HG03135 (cell line): Measurements from ENCODE around the gene EML1.

Experiments
- ATAC-seq: cut with Tn5 transposase; IDR thresholded peaks from one replicate; pipeline ENCODE4 v1.9.1; 2021; ENCODE audit warnings: mild to moderate bottlenecking, moderate library complexity; ENCODE audit not compliant: unreplicated experiment

Gene EML1

DNA sequence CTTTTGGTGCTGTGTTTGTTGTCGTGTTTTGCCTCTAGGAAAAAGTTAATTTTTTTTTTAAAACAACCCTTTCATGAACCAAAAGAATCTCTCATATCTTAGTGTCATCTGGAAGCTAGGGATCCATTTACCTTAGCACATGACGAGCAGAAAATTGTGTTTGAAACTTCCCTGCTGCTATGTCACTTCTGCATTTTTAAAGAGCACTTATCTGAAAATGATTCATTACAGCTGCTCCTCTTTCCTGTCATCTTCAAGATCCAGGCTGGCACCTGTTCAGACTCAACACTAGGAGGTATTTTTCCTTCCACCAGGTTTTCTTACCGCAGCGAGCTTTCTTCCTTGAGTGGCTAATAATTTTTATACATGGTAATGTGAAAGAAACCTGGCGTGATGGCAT, 67.0 kb downstream of the EML1 start:
- no peak for ATAC-seq

- no peak for ATAC-seq
Observed at GRCh38 chr14:99862136-99862535, 68.9 kb downstream of the EML1 start.

DNA sequence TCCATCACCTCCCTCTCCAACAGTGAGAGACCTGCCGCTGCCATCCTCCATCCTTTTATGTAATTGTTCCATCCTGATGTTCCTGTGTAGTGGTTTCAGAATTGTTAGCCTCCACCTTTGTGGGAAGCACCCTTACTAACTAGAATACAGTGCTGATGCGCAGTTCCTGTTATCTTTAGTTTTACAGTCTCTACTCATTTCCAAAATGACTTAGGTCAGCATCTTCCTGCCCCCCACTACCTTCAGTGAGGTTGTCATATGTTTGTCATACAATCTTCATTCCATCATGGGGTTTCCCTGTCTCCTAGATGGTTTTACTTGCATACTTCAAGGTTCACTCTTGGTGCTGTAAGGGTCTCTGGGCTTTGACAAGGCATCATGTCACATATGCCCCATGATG, 69.8 kb downstream of the EML1 start:
- ATAC-seq: no peak

DNA sequence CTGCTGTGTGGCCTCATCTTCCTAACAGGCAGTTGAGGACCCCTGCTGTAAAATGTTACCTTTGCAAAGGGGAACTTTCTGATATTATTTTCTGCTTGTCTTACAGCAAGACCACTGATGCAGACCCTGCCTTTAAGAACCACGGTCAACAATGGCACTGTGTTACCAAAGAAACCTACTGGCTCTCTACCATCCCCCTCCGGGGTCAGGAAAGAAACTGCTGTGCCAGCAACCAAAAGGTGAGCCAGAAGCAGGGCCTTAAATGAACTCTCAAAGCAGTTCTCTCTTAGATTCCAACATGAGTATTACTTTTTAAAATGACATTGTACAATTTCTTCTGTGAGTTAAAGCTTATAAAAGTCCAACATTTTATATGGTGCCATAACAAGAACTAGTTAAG, 72.2 kb downstream of the EML1 start:
- no peak for ATAC-seq

DNA sequence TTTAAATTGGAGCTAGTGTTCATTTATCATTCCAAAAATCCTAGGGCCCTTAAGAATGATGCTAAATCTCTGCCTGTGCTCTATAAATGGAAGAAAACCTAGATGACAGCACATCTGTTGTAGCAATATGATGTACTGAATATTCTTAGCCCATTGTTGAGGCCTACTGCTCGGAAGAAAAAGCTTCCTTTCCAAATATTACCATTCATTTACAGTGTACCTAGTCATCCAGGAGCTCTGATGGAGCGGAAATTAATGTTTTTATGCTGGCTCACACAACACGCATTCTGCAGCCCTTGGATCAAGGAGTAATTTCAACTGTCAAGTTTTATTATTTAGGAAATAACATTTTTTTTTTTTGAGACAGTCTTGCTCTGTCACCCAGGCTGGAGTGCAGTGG, 77.4 kb downstream of the EML1 start:
- ATAC-seq: no peak

DNA sequence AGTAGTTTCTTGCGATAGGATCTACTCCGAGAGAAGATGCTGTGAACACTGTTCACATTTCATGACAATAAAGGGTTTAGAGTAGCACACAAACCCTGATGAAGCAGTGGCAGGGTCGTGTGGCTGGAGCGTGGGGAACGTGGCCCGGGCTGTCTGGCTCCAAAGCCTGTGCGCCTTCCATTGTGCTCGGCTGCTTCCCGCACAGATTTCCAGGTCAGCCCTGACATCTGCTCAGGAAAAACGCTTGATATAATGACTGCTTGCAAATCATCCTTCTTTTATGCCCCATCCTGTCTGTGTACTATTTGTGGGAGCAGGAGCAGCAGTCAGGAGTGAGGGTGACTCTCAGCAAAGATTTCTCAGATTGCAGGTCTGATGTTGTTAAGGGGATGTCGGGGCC, 78.6 kb downstream of the EML1 start:
- ATAC-seq: no peak

GRCh38 chr14:99872786-99873440, 79.7 kb downstream of the EML1 start:
- no peak for ATAC-seq

GRCh38 chr14:99873653-99874052, 80.4 kb downstream of the EML1 start:
- no peak for ATAC-seq

DNA sequence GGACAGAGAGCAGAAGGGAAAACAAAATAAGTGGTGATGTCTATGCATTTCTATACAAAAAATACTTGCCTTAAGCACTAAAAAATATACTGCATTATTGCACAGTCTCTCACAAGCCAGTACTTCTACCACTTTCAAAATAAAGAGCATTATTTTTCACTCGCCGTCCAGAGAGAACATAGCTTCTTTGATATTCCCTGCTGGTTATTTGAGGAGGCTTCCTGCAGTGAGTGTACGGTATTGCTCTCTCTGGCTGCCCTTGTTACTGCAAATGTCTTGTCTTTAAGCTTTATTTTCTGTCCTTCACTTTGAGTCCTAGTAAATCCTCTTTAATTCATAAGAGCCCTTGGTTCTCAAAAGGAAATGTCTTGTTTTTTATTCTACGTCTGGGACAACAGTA, 81.1 kb downstream of the EML1 start:
- no peak for ATAC-seq

DNA sequence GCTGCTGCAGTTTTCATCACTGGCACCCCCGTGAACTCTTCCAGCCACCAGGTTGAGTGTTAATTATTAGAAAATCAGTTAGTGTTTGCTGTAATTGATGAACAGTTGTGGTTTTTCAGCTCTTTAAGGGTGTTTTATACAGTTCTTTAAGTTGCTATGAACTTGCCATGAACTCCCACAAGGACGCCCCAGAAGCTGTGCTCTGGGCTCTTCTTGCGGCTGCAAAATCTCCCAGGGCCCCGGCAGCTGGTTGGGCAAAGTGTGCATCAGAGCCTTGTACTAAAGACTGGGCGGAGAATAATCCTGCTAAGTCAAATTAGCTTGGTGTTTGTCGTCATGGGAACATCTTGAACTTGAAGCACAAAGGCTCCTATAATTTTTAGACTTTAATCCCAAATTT, 82.2 kb downstream of the EML1 start:
- ATAC-seq: no peak

DNA sequence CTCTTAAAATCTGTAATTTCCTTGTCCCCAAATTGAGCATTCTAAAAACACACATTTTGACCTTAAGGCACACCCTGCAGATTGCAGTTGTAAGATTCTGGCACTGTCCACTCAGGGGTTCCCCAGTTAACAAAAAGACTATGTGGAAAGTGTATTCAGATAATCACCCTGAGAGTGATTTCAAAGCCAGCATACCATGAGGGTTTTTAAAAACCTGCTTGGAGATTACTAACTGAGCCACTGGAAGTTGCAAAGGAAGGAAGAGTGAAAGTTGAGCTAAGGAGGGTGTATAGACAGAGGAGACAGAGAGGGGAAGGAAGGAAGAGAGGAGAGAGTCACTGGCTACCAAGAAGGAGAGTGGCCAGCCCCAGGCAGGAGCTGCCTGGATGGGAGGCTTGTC, 82.6 kb downstream of the EML1 start:
- no peak for ATAC-seq

- ATAC-seq: no peak
Observed at GRCh38 chr14:99876406-99876805, 83.2 kb downstream of the EML1 start.

- no peak for ATAC-seq
Observed at GRCh38 chr14:99878563-99878962, 85.3 kb downstream of the EML1 start.

- no peak for ATAC-seq
Observed at GRCh38 chr14:99879401-99880295, 86.4 kb downstream of the EML1 start.

- no peak for ATAC-seq
Observed at GRCh38 chr14:99880651-99881420, 87.6 kb downstream of the EML1 start.

DNA sequence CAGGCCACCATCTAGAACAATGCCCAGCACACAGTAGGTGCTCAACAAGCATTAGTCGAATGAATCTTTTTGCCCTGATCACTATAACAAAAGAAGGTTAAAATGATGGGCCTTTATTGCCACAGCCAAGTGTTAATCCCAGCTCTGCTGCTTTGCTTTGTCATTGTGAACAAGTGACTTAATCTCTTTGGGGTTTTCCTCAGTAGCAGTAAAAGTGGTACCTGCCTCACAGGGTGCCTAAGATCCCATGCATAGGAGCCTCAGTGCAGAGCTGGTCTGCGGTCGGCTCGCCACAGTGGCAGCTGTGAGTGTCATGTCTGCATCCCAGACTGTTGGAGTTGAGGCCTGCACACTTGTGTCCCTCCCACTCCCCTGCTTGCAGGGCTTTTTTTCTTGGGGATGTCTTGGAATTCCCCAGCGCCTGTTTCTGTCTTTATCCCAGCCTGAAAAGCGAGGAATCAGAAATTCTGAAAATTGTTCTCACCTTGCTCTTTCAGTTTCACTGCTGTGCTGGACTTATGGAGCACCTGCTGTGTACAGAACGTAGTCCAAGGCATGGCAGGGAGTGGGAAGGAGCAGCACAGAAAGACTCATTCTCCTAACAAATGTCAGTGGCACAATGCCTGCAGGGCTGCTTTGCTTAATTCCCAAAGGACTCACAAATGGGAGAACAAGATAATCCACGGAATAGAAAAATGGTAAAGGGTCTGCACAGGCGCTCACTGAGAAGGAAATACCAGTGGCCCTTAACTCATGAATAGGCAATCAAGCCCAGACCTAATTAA, 90.8 kb downstream of the EML1 start:
- no peak for ATAC-seq

DNA sequence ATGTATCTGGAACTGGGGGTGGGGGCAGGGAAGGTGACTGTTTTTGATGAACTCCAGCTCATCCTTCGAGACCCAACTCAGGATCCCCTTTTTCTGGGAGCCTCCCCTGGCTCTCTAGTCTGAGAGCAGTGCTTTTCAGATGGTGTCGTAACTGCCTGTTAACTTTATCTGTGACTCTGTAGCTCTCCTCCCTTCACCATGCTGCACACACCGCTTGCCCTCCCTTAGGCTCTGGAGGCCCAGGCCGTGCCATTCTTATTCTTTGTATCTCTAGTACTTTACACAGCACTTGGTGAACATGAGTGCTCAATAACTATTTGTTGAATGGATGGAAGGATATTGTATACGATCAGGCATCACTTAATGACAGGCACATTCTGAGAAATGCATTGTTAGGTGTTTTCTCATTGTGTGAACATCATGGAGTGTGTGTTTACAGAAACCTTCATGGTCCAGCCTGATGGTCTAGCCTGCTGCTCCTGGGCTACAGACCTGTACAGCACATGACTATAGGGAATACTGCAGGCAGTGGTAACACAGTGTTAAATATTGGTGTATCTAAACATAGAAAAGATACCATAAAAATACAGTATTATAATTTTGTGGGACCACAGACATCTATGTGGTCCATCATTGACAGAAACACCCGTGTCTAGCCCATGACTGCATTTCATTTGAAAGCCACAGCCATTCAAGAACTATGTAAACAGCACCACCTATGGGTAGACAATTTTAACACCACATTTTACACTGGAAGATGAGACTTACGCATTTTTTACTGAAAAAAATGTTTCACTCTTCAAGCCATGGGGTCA, 91.8 kb downstream of the EML1 start:
- ATAC-seq: no peak

DNA sequence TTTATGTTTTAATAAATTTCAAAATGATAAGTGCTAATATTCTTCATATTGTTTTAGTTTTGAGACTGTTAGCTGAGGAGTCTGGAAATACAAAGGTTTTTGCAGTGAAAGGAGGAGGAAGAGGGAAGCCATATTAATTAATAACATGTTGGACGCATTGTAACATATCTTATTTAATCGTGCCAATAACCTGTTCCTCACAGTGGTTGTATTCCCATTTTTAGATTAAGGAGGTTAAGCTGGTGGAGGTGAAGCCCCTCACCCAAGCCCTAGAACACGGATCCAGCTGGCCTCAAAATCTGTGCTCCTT, 92.4 kb downstream of the EML1 start:
- ATAC-seq: no peak

DNA sequence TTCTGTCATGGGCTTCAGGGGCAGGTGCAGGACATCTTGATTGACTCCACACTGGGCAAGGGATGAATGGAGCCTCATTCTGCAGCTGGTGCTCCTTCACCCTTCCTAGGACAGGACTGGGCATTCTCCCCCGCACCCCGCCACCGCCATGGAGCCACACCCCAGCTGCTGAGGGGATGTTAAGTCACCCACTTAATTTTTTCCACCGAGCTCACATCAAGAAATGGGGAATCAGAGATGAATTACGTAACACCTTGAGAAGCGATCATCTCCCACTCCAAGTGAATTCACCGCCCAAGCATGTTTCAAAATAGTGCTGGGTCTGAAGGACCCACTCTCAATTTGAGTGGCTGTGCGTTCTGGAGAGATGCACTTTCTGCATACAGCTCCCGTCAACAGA, 94.2 kb downstream of the EML1 start:
- ATAC-seq: no peak

DNA sequence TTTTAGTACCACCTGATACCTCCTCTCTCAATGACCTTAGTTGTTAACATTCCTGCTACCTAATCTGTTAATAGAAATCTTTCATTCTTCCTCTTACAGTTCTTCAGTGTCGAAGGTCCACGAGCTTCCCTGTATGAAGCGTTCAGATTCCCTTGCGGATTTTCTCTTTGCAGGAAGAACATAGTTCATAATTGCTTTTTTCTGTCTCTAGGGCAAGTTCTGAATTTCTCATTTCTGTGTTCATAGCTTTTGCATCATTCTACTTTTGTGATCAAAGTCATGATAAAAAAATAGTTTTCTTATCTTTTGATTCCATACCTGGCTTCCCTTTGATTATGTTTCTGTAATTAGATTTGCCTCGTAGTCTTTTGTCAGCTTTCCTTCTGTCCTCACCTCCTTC, 94.9 kb downstream of the EML1 start:
- no peak for ATAC-seq
